Stimulated activated CD8-positive, alpha-beta memory T cell treated with anti-CD3 and anti-CD28 coated beads, Interleukin-7, amount 100 ng/mL, for 1 hour (primary cell): ENCODE measurements around the gene C4orf36.

Source experiments
- DNase-seq, 2 donors: peaks; one replicate each; pipeline ENCODE4 v3.0.0-alpha.2; 2020; ENCODE audit warnings: low read depth in 2 of 2

C4orf36 gene

DNA sequence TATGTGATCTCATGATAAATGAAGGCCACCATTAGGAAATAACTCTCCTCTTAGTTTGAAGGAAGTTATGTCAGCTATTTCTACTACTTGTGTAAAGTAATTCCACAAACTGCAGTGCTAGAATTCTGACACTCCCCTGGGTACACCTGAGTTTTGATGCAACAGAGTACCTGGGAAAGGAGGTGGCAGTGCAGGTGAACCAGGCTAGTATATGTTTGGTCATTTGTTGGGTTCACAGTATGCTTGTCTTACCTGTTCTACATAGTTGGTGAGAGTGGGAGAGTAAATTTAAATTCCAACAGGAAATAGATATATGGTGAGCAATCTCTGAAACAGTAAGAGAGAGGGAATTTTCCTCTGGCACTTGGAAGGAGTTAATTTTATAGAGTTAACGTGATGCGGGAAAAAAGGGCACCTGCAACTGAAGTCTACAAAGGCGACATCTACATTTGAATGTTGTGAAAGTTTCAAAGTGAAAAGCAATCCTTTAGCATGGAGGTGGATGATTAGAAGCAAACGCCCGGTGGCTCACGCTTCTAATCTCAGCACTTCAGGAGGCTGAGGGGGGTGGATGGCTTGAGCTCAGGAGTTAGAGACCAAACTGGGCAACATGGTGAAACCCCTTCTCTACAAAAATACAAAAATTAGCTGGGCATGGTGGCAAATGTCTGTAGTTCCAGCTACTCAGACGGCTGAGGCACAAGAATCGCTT lies 34.7 kb downstream of the C4orf36 start:
- no peak for DNase-seq

DNA sequence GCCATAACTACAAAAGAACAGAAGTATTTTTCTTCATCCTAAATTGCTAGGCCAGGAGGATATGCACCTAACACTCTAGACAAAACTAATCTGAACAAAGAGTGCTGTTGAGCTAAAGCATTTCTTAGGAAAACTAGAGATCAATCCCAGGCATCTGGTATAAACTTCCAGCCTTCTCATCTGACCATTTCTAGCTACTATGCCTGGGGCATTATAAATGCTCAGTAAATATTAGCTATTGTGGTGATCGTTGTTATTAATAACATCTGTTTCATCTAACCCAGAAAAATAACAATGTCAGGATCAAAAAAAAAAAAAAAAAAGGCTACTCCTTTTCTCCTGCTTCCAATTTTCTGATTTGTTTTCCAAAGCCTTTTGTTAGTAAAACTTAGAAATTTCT lies 35.3 kb downstream of the C4orf36 start:
- DNase-seq: no peak

- no peak for DNase-seq
Observed at GRCh38 chr4:86855572-86855971, 36.6 kb downstream of the C4orf36 start.

GRCh38 chr4:86853209-86853608 lies 39.0 kb downstream of the C4orf36 start:
- no peak for DNase-seq

GRCh38 chr4:86848732-86849619 lies 43.2 kb downstream of the C4orf36 start, which contains the start of gene SLC10A6:
TSS of gene SLC10A6 (minus strand) at chr4:86849384. CDS start at chr4:86849115, 269 bp downstream.
- no peak for DNase-seq

- DNase-seq: no peak
Observed at GRCh38 chr4:86848136-86848535, 44.1 kb downstream of the C4orf36 start.

DNA sequence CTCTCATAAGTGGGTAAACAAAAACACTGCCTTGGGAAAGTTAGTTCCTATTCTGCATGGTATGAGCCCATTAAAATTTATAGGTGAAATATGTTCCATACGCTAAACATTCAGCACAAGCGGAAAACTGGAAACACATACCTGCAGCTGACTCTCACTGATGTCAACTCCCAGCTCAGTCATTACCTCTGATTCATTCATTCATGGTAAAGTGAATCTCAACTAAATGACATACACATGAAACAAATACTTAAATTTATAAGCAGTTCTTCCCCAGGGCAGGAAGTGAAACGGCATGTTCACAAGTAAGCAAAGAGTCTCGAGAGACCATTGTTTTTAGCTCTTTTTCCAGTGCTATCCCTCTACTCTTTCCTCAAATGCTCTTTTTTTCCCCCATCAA lies 44.7 kb downstream of the C4orf36 start:
- no peak for DNase-seq

DNA sequence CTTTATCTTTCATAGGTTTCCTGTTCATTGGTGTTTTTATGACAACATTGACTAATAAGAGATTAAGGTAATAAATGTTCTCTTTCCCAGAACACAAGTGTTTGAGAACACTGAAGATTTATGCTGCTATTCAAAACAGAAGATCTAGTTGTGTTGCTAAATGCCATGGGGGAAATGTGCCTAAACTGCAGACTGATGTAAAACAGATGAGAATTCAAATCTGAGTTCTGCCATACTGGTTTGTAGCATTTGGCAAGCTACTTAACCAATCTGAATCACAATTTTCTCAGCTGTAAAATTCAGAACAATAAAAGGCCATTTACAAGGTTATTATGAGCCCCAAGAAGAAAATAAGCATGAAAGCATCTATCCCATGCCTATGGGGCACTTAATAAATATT lies 45.3 kb downstream of the C4orf36 start:
- no peak for DNase-seq

DNA sequence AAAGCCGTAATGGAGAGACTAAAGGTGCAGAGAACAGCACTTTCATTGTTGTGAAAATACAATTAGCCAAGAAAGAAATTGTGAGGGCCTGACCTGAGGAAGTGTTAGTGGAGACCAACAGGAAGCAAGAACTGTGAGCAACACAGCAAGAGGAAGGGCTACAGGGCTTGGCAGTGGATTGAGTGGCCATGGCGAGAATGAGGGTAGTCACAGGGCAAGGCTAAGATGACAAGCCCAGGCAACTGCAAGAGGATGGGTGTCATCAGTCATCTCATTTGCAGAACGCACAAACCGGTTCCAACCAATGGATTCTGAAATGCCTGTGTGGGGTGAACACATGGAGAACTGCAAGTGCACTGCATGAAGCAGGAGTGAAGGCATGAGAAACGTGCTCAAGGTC lies 46.6 kb downstream of the C4orf36 start:
- DNase-seq: no peak

GRCh38 chr4:86841309-86841708 lies 50.9 kb downstream of the C4orf36 start:
- no peak for DNase-seq

GRCh38 chr4:86840858-86841257 lies 51.4 kb downstream of the C4orf36 start:
- no peak for DNase-seq

DNA sequence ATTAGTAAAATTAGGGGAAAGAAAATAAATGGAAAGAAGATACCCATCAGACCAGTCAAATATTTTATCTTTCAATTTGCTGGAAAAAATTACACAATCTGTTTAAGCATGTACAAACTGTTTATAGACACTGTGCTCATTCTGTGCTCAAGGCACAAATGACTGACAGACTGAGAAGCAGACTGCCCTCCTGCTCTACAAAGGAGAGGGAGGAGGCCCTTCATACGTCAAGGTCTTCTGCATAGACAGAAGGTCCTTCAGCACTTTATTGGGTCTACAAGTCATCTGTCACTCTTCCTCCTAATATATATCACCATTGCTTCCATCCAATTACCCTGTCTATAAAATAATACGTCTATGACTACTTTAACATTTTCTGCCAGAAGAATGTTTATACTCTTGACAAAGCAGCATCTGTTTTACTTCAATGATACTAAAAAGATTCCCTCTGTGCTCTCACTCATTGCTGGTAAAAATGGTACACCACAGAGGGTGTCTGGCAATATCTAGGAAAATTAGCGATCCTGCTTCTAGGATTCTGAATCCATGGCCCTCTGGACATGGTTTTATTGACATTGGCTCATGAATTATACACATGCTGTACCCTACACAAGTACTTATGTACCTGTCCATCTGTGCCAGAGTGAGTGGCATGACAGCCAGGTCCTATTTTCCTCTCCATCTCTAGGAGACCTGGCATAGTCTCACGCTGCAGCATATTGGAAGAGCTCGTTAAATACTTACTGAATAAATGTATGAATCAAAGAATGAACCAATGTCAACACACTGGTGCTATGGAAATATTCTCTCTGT lies 54.3 kb downstream of the C4orf36 start:
- DNase-seq: no peak

DNA sequence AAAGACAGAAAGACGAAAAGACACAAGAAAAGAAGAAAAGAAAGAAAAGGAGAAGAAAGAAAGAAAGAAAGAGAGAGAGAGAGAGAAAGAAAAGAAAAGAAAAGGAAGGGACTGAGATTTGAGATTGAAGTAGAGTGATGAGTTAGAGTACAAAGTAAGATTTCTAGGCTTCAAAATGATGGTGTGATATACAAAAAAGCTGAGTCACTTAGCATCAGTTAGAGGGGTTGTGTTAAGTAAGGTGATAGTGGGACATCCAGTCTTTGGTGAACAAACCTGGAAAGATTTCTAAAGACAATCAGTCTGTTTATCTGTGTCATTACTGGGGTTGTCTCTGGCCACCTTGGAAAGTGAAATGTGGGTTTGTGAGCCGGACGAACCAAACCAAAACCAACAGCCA lies 56.5 kb downstream of the C4orf36 start:
- no peak for DNase-seq

GRCh38 chr4:86834901-86835300 lies 57.3 kb downstream of the C4orf36 start:
- DNase-seq: no peak

DNA sequence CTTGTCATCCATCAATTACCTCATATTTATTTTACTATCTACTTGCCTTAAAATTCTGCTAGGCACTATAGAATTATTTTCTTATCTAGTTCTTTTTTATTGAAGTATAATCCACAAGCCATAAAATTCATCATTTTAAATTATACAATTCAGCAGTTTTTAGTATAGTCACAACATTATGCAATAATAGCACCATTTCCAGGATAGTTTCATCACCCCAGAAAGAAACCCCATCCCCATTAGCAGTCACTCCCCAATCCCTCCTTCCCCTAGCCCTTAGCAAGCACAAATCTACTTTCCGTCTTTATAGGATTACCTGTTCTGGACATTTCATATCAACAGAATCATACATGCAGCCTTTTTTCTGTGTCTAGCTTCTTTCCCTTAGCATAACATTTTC lies 58.6 kb downstream of the C4orf36 start:
- DNase-seq: no peak

- no peak for DNase-seq
Observed at GRCh38 chr4:86831262-86832130, 60.7 kb downstream of the C4orf36 start.
